GM21367 (cell line): Measurements from ENCODE around the gene RAI14.

Experiments
- ATAC-seq: cut with Tn5 transposase; IDR thresholded peaks from one replicate; pipeline ENCODE4 v1.9.1; 2021; ENCODE audit not compliant: unreplicated experiment

RAI14 gene

DNA sequence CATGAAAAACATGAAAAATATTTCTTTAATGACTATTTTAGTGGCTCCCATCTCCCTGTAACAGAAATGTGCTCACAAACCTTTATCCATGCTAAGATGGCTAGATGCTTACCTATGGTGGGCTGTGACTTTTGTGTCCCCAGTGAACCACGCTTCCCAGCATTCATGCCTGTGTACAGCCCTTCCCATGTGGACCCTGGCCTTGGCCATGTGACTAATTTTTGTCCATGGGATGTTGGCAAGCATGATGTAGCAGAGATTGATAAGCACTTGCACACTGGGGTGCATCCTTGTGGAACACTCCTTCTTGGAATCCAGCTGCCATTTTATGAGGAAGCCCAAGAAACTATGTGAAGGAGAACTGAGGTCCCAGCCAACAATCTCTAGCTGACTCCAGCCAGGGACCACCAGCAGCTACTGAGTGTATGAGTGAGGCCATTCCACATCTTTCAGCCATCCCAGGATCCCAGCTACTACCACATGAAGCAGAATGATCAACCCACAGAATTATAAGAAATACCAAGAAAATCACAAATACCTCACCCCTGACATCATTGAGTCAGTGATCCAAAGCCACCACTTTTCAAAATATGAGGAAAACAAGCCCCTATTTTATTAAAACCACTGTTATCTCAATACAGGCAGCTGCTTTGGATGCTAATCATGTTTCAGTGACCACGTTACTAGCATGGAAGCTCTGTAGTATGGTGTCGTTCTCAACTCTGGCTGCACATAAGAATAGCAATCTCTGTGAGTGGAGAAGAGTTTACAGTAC is 16.1 kb upstream of the RAI14 start:
- ATAC-seq, result no peak

DNA sequence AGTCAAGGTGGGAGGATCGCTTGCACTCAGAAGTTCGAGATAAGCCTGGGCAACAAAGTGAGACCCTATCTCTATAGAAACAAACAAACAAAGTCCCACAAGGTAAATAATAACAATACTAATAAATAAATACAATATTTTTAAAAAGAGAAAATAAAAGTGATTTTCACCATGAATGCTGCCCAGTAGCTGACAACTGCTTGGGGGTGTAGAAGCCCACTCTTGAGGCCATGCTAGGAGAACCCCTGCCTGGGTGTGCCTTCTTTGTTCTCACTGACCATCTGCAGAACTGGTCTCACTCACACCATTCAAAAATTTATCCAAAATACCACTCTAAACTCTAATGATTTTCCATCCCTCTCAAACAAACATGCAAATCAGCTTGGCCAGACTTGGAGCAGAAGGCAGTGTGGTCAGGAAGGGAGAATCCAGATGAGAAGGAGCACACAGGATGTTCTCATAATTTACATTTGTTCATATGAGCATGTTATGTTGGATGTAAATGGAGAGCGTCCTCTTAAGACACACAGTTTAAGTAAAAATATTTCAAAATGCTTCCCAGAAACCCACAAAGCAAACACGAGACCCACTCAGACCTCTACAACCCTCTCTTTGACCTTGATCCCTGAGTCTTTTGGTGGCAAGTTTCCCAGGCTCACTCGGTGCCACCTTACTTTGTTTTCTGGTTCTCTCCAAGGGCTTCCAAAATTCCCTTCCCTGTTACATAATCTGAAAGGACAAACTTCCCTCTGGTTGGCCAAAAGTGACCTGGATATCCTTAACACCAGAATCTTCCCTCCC is 7.9 kb upstream of the RAI14 start:
- ATAC-seq, result no peak

DNA sequence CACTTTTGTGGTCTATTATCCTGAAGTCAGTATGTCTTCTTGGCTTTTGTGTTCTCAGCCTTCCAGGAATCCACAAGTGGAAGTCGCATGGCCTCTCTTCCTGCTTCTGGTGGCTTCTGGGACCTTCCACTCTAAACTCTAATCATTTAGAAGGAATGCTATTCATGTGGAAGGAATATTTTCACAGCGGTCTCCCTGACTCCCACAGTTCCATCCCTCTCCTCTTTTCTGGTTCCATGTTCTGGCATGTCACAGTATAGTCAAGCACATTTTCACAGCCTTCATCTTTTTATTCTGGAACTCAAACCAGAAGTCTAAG is 7.3 kb upstream of the RAI14 start:
- ATAC-seq, result no peak

DNA sequence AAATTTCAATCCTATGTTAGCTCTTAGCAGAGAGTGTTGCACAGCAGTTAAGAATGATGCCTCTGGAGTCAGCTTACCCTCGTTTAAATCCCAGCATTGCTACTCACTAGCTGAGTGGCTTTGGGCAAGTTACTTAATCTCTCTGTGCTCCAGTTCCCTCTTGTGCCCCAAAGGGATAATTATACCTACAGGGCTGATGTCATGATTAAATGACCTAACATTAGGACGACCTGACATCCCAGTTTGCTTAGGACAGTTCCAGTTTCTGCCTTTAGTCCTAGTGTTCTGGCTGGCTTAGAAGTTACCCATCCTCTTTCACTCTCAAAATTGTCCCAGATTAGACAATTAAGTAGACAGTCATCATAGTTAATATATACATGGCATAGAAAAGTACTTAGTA is 4.3 kb upstream of the RAI14 start:
- ATAC-seq, result no peak

DNA sequence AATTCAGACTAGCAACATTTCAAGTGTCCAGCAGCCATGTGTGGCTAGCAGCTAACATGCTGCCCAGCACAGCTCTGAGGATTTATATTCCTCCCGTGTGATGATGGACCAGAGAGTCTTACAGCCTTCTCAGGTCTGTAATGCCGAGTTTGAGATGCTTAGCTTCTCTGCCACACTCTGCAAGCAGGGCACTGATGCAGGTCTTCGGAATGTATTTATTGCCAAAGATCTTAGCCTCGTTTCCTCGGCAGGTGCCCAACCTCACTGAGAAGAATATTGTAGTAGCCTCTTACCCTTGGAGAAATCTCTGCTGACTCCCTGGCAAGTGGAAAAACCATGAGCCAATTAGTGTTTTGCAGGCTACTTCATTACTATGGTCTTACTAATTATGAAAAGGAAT is 3.7 kb upstream of the RAI14 start:
- ATAC-seq, result no peak

DNA sequence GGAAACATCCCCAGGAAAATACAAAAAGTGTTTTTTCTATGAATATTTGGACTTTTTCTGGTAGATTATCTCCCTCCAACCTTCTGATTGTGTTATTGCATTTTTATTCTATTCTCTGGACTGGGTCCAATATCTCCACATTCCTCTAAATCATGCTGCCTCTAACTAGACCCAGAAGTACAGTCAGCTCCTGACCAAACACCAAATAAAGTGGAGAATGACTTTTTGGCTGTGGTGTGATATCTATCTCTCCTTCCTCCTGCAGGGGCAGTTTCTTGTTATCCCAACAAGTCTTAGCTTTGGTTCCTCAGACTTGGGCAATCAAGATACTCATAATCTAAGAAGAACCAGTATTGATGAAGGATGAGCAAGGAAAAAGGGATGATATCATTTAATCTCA is 3.2 kb upstream of the RAI14 start:
- ATAC-seq, result no peak

DNA sequence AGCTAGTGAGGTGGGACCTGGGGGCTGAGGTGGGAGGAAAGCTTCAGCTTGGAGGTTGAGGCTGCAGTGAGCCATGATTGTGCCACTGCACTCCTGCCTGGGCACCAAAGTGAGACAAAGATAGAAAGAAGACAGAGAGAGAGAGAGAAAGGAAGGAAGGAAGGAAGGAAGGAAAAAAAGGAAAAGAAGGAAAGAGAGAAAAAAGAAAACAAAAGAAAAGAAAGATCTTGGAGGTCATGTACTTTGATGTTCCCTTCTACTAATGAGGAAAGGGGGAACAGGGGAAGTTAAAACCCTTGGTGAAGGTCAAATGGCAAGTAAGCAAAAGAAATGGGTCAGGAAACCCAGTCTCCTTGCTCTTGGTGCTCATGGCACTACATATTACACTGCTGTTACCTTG is 2.4 kb upstream of the RAI14 start:
- no peak for ATAC-seq

DNA sequence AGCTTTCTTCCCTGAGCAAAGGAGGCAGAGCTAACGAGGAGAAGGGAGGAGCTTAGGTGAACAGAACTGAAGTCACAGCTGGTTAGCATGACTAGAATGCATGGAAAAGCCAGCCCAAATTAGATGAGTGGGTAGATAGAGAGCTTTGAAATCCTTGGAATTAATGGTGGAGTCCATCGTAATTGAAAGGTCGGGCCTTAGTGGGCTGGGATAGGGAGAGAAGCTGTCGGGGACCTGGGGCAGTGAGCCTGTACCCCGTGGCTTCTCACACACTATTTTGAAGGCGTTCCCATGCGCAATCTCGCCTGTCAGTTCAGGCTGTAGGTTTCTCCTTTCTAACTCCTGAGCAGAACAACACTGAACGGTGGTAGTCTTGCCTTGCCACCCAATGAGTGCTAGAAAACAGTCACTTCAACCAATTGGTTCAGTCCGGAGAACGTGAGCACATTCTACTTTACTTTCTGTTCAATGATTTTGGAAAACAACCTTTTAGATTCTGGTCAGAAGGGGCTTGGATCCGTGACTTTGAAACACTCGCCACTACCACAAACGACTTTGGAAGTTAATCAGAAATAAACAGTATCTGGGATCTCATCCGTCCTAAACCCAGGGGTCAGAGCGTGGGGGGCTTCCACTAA is 655 bp upstream of the RAI14 start:
- no peak for ATAC-seq

DNA sequence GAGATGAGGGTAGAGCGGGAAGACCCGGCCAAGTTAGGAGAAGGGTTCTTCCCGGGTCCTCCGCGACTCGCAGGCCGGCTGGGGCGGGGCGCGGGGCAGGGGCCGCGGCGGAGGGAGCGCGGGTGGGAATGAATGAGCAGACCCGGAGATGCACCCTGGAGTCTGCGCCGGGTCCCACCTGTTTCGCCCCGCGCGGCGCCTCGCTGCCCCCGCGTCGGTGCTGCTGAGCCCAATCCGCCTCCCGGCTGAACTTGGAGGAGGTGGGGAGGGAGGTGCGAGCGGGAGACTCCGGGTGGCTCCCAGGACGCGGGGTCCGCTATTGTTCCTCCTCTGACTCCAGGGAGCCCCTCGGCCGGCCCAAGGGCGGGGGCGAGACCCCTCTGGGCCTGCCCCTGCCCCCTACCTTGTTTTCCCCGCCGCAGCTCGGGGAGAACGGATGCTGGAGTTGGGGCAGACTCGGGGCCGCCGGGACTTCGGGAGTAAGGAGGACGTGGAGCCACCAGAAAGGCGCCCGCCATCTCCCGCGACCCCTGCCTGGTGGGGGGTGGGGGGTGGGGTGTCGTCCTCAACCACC is 659 bp downstream of the RAI14 start:
- no peak for ATAC-seq

DNA sequence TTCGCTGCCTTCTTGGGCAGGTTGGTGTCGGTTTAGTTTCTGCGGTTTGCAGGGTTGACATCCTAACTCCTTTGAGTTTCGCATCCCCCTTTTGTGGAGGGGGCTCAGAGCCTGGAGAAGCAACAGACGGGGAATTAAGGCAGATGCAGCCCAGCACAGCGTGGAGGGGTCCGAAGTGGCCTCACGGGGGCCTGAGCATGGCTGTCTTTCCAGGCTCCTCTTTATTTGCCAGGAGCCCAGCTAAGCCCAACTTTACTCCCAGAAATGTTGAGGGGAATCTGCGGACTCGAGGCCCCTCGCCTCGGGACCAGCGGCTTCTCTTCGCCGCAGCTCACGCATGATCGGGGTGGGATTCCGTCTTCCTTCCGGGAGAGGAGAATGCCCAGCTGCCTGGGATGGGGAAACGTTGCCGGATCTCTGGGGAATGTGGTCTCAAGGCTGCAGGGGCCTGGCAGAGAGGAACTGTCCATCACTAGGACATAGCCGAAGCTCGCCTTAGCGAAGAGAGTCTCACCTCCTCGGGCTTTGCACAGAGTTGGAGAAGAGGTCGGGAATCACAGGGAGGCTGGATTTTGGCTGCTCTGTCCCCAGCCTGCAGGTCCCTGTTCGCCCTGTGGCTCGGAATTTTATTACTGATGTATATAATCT is 1.3 kb downstream of the RAI14 start:
- no peak for ATAC-seq

DNA sequence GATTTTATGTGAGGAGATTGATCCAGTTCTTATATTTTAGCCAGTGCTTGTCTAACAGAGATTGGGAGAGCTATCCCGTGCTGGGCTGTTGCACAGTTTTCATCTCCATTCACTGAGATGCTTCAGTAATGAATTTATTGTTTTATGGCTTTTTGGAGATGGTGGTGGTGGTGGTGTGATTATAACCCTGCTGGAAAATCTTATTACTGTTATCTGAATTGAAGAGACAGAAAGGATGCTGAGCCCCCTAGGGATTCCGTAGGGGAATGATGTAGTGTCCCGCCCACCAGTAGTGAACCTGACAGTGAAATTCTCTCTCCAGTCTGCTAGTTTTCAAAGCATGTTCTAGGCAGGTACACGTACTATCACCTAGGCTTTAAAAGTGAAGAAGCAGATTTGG is 1.9 kb downstream of the RAI14 start:
- no peak for ATAC-seq

DNA sequence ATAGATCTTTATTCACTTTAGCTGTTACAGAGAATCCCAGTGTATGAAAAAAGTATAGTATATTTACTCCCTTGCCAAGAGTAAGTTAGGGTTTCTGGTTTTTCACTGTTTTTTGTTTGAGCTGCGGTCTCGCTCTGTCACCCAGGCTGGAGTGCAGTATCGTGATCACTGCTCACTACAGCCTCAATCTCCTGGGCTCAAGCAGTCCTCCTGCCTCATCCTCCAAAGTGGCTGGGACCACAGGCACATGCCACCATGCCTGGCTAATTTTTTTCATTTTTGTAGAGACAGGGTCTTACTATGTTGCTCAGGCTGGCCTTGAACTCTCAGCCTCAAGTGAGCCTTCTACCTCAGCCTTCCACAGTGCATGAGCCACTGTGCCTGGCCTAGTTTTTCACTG is 3.0 kb downstream of the RAI14 start:
- ATAC-seq, result no peak

DNA sequence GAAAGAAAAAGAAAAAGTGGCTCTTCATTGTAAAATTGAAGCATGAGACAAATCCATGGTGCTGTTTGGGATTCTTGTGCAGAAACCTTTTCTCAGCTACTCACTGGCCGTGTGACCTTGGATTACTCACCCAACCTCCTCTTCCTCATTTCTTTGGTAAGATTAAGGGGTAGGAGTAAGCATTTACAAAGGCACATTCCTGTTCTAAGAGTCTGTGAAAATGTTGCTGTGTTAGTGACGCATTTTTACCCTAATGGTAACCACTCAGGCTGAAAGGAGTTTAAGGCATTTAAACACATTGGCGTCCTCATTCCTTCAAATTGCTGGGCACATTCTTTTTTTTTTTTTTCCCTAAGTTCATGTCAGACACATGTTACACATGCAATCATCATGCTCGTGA is 4.3 kb downstream of the RAI14 start:
- ATAC-seq, result no peak

DNA sequence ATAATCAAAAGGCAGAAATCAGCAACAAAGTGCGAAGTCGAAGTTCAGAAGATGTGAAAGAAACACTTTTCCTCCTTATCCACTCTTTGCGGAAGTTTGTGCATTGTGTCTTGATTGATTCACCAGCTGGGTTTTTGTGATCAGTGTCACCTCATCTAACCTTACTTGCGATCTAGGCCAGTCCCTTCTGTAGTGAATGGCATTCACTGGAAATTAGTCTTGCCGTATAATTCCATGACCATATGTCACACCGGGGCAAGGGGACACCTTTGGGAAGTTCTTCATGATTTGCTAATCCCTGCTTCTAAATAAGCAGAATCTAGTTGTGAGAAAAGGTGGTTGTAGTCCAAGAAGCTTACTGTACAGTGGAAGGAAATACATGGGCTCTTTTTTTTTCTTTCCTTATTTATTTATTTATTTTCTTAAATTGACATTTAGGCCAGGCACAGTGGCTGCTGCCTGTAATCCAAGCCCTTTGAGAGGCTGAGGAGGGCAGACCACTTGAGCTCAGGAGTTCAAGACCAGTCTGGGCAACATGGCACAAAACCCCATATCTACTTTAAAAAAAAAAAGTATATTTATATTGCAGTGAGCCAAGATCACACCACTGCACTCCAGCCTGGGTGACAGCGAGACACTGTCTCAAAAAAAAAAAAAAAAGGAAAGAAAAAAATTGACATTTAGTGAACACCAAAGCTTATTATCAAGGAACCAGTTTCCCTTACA is 7.8 kb downstream of the RAI14 start:
- ATAC-seq, result no peak

DNA sequence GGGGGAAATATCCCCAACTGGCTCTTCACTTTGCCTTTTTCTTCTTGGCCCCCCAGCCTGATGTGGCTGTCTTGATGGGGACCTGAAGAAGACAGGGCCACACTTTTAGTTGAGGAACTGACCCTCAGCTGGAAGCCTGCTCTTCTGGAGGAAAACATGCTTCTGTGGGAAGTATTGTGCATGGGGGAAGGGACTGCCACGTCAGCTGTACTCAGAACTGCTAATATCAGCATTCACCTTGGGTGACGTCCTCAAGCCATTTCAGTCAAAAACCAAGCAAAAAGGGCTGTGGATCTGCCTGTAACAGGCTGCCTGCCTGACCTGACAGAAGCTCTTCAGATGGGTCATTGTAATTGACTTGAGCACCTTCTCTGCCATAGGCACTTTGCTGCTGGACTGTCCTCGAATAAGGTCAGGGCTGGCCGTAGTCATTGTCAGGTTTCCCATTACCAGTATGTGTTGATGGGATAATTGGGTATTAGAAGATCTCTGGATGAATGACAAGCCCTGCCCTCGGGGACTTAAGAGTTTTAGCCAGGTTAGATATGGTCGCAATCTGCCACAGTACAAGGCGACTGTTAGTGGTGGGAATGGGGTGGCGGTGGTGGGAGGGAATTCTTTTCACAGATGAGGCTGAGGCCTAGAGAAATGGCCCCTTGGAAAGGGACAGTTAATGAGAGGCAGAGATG is 10.4 kb downstream of the RAI14 start:
- no peak for ATAC-seq

DNA sequence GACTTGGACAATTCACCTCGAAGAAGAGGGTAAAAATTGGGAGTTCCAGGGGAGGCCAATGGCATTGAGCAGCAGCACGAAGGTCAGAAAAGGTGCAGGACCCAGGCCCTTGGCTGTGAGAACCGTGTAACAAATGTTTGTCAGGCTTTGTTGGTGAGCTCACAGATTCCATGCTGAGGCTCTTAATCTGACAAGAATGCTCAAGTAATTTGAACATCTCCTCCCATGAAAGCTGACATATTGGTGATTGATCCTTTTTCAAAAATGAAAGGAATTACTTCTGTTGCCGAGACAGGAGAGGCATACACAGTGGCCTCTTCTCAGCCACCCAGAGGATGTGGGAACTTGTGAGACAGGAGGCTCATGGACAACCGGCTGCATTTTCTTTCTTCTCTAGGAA is 11.6 kb downstream of the RAI14 start:
- ATAC-seq, result no peak

DNA sequence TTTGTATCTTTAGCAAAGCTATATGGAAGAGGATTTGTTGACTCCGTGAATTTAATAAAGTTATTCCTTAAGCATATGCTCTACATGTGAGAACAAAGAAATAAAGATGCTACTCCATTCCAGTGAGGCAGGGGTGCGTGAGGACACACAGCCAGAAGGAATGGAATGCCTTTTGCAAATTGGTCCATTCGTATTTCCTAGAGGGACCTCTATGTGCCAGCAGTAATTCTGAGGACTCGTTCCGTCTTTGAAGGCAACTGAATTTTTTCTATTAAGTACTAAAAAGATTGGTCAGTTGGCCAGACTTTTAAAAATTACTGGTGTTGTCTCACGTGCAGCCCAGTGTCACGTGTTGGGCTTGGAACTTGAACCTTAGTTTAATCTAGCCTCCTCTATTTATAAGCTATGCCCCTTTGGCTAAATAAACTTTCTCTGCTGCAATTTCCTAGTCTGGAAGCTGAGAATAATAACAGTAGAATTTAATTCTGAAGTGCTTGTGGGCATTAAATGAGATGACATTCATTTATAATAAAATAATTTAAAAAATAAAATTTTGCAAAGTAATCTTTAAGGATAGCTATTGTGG is 13.9 kb downstream of the RAI14 start:
- no peak for ATAC-seq

DNA sequence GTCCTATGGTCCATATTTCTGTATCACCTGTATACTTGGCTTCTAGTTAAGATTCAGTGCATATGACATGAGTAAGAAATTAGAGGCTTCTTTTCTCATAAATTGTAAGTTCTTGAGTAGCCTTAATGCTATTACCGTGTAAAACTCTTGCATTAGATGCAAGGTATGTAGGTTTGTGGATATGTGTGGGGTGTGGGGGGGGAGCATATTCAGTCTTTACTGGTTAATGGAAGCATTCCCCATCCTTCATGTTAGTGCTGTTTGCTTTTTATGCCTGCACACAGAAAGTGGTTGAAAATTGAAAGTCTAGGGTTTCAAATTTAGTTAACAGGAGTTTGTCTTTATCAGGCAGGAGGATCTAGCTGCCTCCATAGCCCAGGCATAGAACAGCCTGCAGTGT is 16.1 kb downstream of the RAI14 start:
- ATAC-seq, result no peak

DNA sequence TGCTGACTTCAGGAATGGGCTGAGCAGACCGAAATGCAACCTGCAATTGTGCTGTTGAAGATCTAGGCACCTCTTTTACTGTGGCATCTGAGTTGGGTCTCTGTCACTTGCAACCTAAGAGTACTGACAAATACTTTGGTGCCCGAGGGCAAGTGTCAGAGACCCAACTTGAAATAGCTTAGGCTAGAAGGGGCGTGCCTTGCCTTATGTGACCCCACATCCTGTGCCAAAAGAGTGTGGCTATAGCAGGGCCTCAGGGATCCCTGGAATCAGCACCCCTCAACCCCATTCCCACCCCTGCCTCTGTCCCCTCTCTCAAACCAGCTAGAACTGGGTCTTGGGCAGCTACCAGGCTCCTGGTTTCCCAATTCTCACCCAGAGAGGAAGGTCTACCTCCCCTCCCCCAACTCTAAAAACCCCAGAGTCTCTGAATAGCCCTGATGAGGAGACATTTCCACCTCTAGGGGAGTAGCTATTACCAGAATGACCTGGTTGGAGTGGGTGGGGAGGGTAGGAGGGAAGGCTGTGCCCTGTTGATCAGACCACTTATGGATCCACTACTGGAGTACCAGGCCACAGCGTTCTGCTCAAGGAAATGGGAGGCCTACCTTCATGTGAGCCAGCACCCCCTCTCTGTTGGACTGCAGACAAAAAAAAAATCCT is 17.5 kb downstream of the RAI14 start:
- ATAC-seq, result no peak
